Measurements from ENCODE around the gene COL8A1.

DNA sequence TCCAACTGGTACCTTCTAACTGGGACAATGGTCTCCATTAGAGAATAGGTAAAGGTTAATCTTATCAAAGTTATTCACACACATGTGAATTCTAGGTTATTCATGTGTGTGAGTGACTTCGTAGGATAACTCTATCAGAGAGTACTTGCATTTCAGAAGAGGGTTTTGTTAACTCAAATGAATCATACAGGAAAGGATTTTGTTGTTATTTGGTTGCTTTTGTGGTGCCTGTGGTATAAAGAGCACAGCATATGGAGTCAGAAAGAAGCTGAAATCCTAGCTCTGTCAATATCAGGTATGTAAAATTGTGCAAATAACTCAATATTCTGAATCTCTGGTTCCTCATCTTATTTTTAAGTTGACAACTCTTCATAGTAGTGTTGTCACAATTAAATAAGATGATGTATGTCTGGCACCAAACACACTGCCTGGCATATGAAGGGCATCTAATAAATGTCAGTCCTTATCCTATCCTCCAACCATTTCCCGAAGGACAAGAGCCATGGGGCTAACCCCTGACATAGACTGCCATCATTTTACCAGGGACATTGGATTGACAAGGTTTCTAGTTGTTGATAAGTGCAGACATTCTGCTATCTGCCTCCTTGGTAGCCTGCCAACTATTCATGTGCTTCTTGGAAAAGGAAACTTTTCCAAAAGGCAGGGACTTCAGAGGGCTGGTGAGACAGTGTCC, 130.6 kb downstream of the COL8A1 start:
- TF ChIP-seq POLR2AphosphoS5 (IDR thresholded peaks at IDR 0.05; ENCODE audit: insufficient read depth in 1 of 2, low read depth in 1 of 2): no peak
- TF ChIP-seq, protein P1, sequence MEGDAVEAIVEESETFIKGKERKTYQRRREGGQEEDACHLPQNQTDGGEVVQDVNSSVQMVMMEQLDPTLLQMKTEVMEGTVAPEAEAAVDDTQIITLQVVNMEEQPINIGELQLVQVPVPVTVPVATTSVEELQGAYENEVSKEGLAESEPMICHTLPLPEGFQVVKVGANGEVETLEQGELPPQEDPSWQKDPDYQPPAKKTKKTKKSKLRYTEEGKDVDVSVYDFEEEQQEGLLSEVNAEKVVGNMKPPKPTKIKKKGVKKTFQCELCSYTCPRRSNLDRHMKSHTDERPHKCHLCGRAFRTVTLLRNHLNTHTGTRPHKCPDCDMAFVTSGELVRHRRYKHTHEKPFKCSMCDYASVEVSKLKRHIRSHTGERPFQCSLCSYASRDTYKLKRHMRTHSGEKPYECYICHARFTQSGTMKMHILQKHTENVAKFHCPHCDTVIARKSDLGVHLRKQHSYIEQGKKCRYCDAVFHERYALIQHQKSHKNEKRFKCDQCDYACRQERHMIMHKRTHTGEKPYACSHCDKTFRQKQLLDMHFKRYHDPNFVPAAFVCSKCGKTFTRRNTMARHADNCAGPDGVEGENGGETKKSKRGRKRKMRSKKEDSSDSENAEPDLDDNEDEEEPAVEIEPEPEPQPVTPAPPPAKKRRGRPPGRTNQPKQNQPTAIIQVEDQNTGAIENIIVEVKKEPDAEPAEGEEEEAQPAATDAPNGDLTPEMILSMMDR (IDR thresholded peaks at IDR 0.05): no peak

All from vagina (tissue), 2 donors.